Measurements from ENCODE around the gene ZKSCAN5. TPM values are rescaled to one million over a fixed set of nuclear protein-coding genes. Genes with fewer than 3 reads are reported as not detected.

The ZKSCAN5 gene
- polyA plus RNA-seq, 1 donor from 2014 or later, result 7.3 TPM

Other genes starting within 250 kb of the ZKSCAN5 start
- gene MYH16, start 231.8 kb upstream of the ZKSCAN5 start, polyA plus RNA-seq (ENCODE audit: insufficient read depth, low read depth, low replicate concordance), result not detected
- 192 TPM for gene ARPC1A, start 178.8 kb upstream of the ZKSCAN5 start, polyA plus RNA-seq (ENCODE audit: insufficient read depth, low read depth, low replicate concordance)
- gene ARPC1B, start 129.9 kb upstream of the ZKSCAN5 start, polyA plus RNA-seq (ENCODE audit: insufficient read depth, low read depth, low replicate concordance), result 47.3 TPM
- gene PDAP1, start 96.1 kb upstream of the ZKSCAN5 start, polyA plus RNA-seq (ENCODE audit: insufficient read depth, low read depth, low replicate concordance), result 258 TPM
- gene BUD31, start 95.7 kb upstream of the ZKSCAN5 start, polyA plus RNA-seq (ENCODE audit: insufficient read depth, low read depth, low replicate concordance), result 107 TPM
- 5.1 TPM for gene PTCD1, start 65.9 kb upstream of the ZKSCAN5 start, polyA plus RNA-seq (ENCODE audit: insufficient read depth, low read depth, low replicate concordance)
- 39.9 TPM for gene CPSF4, start 65.7 kb upstream of the ZKSCAN5 start, polyA plus RNA-seq (ENCODE audit: insufficient read depth, low read depth, low replicate concordance)
- gene ATP5MF, start 38.5 kb upstream of the ZKSCAN5 start, polyA plus RNA-seq (ENCODE audit: insufficient read depth, low read depth, low replicate concordance), result 821 TPM
- gene ZNF789, start 31.8 kb upstream of the ZKSCAN5 start, polyA plus RNA-seq (ENCODE audit: insufficient read depth, low read depth, low replicate concordance), result 8.7 TPM
- 10.6 TPM for gene ZNF394, start 4.4 kb upstream of the ZKSCAN5 start, polyA plus RNA-seq (ENCODE audit: insufficient read depth, low read depth, low replicate concordance)
- gene FAM200A, start 47.5 kb downstream of the ZKSCAN5 start, polyA plus RNA-seq (ENCODE audit: insufficient read depth, low read depth, low replicate concordance), result 4.1 TPM
- 16.7 TPM for gene ZNF655, start 54.0 kb downstream of the ZKSCAN5 start, polyA plus RNA-seq (ENCODE audit: insufficient read depth, low read depth, low replicate concordance)
- 2.7 TPM for gene TMEM225B, start 93.6 kb downstream of the ZKSCAN5 start, polyA plus RNA-seq (ENCODE audit: insufficient read depth, low read depth, low replicate concordance)
- gene ZSCAN25, start 112.3 kb downstream of the ZKSCAN5 start, polyA plus RNA-seq (ENCODE audit: insufficient read depth, low read depth, low replicate concordance), result 5.1 TPM
- gene CYP3A5, start 175.3 kb downstream of the ZKSCAN5 start, polyA plus RNA-seq (ENCODE audit: insufficient read depth, low read depth, low replicate concordance), result not detected
- not detected for gene CYP3A7, start 230.5 kb downstream of the ZKSCAN5 start, polyA plus RNA-seq (ENCODE audit: insufficient read depth, low read depth, low replicate concordance)